OCI-LY7 (cell line): ENCODE measurements around the gene DGKD. TPM values are rescaled to one million over a fixed set of nuclear protein-coding genes. Genes with fewer than 3 reads are reported as not detected.

ENCODE experiments used
- BruUV-seq: library from RNA; stranded (reverse); fragments of 400-500 nt; replicated peaks from 2 replicates; lab custom pipeline; 2021; lab: Mats Ljungman, UMichigan
- CTCF ChIA-PET: fragments of 300-600 bp; sonication (Branson Sonifier 250); formaldehyde crosslinking; loops from one replicate; lab custom pipeline; 2022; ENCODE audit warnings: antibody characterized with exemption; ENCODE audit not compliant: unreplicated experiment; lab: Charles Lee
- POLR2A ChIA-PET: fragments of 300-600 bp; sonication (Branson Sonifier 250); formaldehyde crosslinking; loops from one replicate; lab custom pipeline; 2022; ENCODE audit warnings: antibody characterized with exemption; lab: Charles Lee
- DNase-seq: peaks from one replicate; pipeline ENCODE4 v3.0.0-alpha.2; 2015; ENCODE audit warnings: low spot score
- H2AFZ ChIP-seq: fragments of 200-600 bp; sonication (generic), shearing (Covaris generic); 2 replicates; pipeline ENCODE4 v1.6.1; 2014; ENCODE audit warnings: mild to moderate bottlenecking, antibody characterized with exemption, low read length, moderate library complexity
- H3K27ac ChIP-seq: fragments of 200-600 bp; sonication (generic); 2 replicates; pipeline ENCODE4 v1.5.1; 2014; ENCODE audit warnings: mixed run types, low read depth, mild to moderate bottlenecking, moderate library complexity, low read length, inconsistent platforms; ENCODE audit not compliant: poor library complexity, severe bottlenecking
- H3K36me3 ChIP-seq: fragments of 200-600 bp; sonication (generic); 2 replicates; pipeline ENCODE4 v1.6.1; 2014; ENCODE audit warnings: mild to moderate bottlenecking, antibody characterized with exemption, low read length, moderate library complexity, mixed read lengths; ENCODE audit not compliant: insufficient read depth
- H3K4me1 ChIP-seq: fragments of 200-600 bp; sonication (generic); 2 replicates; pipeline ENCODE4 v1.5.1; 2014; ENCODE audit warnings: mild to moderate bottlenecking, low read length; ENCODE audit not compliant: insufficient read depth, poor library complexity, severe bottlenecking
- H3K4me2 ChIP-seq: fragments of 200-600 bp; sonication (generic); 2 replicates; pipeline ENCODE4 v1.6.1; 2014; ENCODE audit warnings: mild to moderate bottlenecking, low read length
- H3K4me3 ChIP-seq: fragments of 200-600 bp; sonication (generic); 2 replicates; pipeline ENCODE4 v1.5.1; 2014; ENCODE audit warnings: mild to moderate bottlenecking, low read depth, low read length; ENCODE audit not compliant: poor library complexity, severe bottlenecking
- H3K79me2 ChIP-seq: fragments of 200-600 bp; sonication (generic); 2 replicates; pipeline ENCODE4 v1.6.1; 2016; ENCODE audit warnings: low read depth, mild to moderate bottlenecking, low read length, moderate library complexity, mixed read lengths; ENCODE audit not compliant: insufficient read depth
- H3K9me2 ChIP-seq: fragments of 200-600 bp; sonication (generic); 2 replicates; pipeline ENCODE4 v1.6.1; 2016; ENCODE audit warnings: mild to moderate bottlenecking, low read length, mixed read lengths; ENCODE audit not compliant: insufficient read depth
- H3K9me3 ChIP-seq: fragments of 200-600 bp; sonication (generic); 2 replicates; pipeline ENCODE4 v1.6.1; 2014; ENCODE audit warnings: mild to moderate bottlenecking, mixed run types, low read length, mixed read lengths
- H4K20me1 ChIP-seq: fragments of 200-600 bp; sonication (generic); 2 replicates; pipeline ENCODE4 v1.6.1; 2014; ENCODE audit warnings: mild to moderate bottlenecking, antibody characterized with exemption, low read length, moderate library complexity, mixed read lengths; ENCODE audit not compliant: insufficient read depth
- EZH2phosphoT487 ChIP-seq: fragments of 200-600 bp; sonication (generic); IDR thresholded peaks from 2 replicates; pipeline ENCODE4 v1.6.1; 2018; ENCODE audit warnings: low read depth, borderline replicate concordance, mild to moderate bottlenecking, mixed run types, antibody characterized with exemption, low read length, moderate library complexity, mixed read lengths
- intact Hi-C: fragments of 100-400 bp; cut with micrococcal nuclease; formaldehyde crosslinking; loops from one replicate; pipeline ENCODE4 v1.10.0; 2022; ENCODE audit not compliant: unreplicated experiment
- total RNA-seq, 2 experiments: library from RNA; depleted of rRNA in 1 of 2; stranded (reverse); fragments of >200 nt in 1 of 2; shearing (Covaris generic) in 1 of 2; gene quantifications; 2 replicates each; pipeline ENCODE4 v1.2.3, GENCODE V29; 2014 to 2022
- TF ChIP-seq, protein P1 (sequence below): fragments of 200-600 bp; sonication (generic); conservative IDR thresholded peaks from 2 replicates; pipeline ENCODE4 v1.5.1; 2014; ENCODE audit warnings: mild to moderate bottlenecking, antibody characterized with exemption, low read length, moderate library complexity, mixed read lengths

DGKD gene
- total RNA-seq, 2 experiments from 2014 or later: 62.9 to 271 TPM

DNA sequence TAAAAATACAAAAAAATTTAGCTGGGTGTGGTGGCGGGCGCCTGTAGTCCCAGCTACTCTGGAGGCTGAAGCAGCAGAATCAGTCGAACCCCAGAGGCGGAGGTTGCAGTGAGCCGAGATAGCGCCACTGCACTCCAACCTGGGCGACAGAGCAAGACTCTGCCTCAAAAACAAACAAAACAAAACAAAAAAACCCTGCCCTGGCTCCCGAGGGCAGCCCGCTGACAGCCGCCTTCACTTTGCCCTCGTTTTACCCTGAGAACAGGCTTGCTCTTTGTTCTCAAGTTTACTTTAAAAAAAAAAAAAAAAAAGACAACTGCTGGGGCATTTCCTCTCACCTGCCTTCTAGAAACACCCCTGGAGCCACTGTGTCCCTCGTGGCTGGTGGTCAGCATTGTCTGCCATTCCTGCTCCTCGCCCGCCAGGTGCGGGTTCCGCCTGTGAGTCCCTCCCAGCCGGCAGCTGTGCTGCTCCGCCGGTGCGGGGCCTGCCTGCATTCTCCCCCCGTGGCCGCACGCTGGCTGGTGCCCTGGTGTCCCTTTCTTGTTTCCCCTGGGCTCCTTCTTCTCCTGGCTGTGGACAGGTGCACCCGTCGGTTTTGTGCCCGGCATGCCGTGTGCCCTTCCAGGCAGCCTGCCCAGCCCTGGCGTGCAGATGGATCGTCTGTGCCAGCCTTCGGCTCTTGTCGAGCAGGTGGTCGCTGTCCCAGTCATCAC lies 106.6 kb downstream of the DGKD start:
- DNase-seq: no peak
- H3K79me2 ChIP-seq: no peaks in the 10 kb centered on the region
- H3K27ac ChIP-seq: no peak overlapping the region
- BruUV-seq: no TSS peak
- H3K9me2 ChIP-seq: no peaks in the 10 kb centered on the region
- no peak overlapping the region for H3K4me3 ChIP-seq
- ChIA-PET CTCF (no interaction called here), POLR2A (interaction anchor here (0.6 kb wide), 1 partner anchor 434 kb away, joined by 3 read pairs; no protein-coding TSS in a partner anchor)
- peaks cover 90% of the 10 kb centered on the region for H3K36me3 ChIP-seq
- no peaks in the 10 kb centered on the region for H3K9me3 ChIP-seq
- H3K4me1 ChIP-seq: no peaks in the 10 kb centered on the region
- TF ChIP-seq, protein P1, sequence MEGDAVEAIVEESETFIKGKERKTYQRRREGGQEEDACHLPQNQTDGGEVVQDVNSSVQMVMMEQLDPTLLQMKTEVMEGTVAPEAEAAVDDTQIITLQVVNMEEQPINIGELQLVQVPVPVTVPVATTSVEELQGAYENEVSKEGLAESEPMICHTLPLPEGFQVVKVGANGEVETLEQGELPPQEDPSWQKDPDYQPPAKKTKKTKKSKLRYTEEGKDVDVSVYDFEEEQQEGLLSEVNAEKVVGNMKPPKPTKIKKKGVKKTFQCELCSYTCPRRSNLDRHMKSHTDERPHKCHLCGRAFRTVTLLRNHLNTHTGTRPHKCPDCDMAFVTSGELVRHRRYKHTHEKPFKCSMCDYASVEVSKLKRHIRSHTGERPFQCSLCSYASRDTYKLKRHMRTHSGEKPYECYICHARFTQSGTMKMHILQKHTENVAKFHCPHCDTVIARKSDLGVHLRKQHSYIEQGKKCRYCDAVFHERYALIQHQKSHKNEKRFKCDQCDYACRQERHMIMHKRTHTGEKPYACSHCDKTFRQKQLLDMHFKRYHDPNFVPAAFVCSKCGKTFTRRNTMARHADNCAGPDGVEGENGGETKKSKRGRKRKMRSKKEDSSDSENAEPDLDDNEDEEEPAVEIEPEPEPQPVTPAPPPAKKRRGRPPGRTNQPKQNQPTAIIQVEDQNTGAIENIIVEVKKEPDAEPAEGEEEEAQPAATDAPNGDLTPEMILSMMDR: no peak
- TF ChIP-seq EZH2phosphoT487: no peak
- no peaks in the 10 kb centered on the region for H4K20me1 ChIP-seq
- H3K4me2 ChIP-seq: no peak overlapping the region
- intact Hi-C loops: no loop called here
- H2AFZ ChIP-seq: no peak overlapping the region

DNA sequence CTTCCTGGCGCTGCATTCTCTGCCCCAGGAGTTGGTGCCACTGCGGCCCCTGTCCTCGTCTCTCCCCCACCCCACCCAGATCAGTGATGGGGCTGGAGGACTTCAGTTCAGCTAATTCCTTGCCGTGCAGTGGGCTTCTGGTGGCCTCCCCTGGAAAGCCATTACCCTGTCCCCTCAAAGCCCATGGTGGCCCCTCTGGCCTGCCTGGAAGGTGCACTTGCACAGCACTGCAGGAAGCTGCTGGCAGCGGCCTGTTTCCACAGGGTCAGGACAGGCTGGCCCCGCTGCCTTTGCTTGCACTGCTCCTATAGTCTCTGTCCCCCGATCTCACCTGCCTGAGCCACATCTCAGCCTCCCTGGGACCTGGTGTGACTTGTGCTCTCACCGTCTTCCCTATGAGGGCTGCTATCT lies 107.2 kb downstream of the DGKD start:
- no peaks in the 10 kb centered on the region for H3K9me2 ChIP-seq
- no peaks in the 10 kb centered on the region for H3K9me3 ChIP-seq
- ChIA-PET CTCF (no interaction called here), POLR2A (no interaction called here)
- no peak overlapping the region for H3K27ac ChIP-seq
- DNase-seq: no peak
- H3K4me1 ChIP-seq: no peaks in the 10 kb centered on the region
- H3K4me3 ChIP-seq: no peak overlapping the region
- intact Hi-C loops: no loop called here
- H3K4me2 ChIP-seq: no peak overlapping the region
- H4K20me1 ChIP-seq: no peaks in the 10 kb centered on the region
- TF ChIP-seq EZH2phosphoT487: no peak
- TF ChIP-seq, protein P1: no peak
- peaks cover 91% of the 10 kb centered on the region for H3K36me3 ChIP-seq
- no peak overlapping the region for H2AFZ ChIP-seq
- no peaks in the 10 kb centered on the region for H3K79me2 ChIP-seq
- no TSS peak for BruUV-seq

DNA sequence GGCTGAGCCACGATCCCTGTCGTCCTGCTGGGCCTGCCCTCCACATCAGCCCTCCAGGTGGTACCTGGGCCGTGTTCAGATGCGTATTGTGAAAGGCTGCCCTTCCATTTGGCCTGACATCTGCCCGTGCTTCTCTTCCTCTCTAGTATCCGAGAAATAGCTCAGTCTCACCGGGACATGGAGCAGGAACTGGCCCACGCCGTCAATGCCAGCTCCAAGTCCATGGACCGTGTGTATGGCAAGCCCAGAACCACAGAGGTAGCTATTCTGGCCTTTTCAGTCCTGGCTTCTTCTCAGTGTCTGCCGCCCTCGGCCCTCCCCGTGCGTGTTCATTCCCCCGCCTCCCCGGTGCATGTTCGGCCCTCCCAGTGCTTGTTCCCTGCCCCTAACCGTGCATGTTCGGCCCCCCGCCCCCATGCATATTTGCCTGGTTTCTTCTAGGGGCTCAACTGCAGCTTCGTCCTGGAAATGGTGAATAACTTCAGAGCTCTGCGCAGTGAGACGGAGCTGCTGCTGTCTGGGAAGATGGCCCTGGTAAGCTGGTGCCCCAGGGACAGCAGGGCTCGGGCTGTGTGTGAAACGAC lies 108.0 kb downstream of the DGKD start:
- Histone ChIP-seq H3K36me3 (peaks cover 91% of the 10 kb centered on the region), H3K9me2 (no peaks in the 10 kb centered on the region), H2AFZ (no peak overlapping the region), H3K79me2 (no peaks in the 10 kb centered on the region), H3K4me2 (no peak overlapping the region), H4K20me1 (no peaks in the 10 kb centered on the region), H3K9me3 (no peaks in the 10 kb centered on the region), H3K4me1 (no peaks in the 10 kb centered on the region), H3K4me3 (no peak overlapping the region), H3K27ac (no peak overlapping the region)
- intact Hi-C loops: no loop called here
- ChIA-PET CTCF (no interaction called here), POLR2A (interaction anchor here (1.0 kb wide), 1 partner anchor 114 kb away, joined by 3 read pairs; no protein-coding TSS in a partner anchor)
- TF ChIP-seq, protein P1: no peak
- TF ChIP-seq EZH2phosphoT487: no peak
- no TSS peak for BruUV-seq
- DNase-seq: no peak
